Measurements from ENCODE around the gene SDR39U1. TPM values are rescaled to one million over a fixed set of nuclear protein-coding genes. Genes with fewer than 3 reads are reported as not detected.
"Not testable (repeated sequence)": the region's sequence is repeated elsewhere in the genome, so short reads cannot be mapped to it uniquely, and the experiment has no call there.

SDR39U1 gene, protein sequence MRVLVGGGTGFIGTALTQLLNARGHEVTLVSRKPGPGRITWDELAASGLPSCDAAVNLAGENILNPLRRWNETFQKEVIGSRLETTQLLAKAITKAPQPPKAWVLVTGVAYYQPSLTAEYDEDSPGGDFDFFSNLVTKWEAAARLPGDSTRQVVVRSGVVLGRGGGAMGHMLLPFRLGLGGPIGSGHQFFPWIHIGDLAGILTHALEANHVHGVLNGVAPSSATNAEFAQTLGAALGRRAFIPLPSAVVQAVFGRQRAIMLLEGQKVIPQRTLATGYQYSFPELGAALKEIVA
- polyA plus RNA-seq (ENCODE audit: insufficient read length in 4 of 4): 10 to 100 TPM; 37.9 to 82.1 (median 52.3) TPM

DNA sequence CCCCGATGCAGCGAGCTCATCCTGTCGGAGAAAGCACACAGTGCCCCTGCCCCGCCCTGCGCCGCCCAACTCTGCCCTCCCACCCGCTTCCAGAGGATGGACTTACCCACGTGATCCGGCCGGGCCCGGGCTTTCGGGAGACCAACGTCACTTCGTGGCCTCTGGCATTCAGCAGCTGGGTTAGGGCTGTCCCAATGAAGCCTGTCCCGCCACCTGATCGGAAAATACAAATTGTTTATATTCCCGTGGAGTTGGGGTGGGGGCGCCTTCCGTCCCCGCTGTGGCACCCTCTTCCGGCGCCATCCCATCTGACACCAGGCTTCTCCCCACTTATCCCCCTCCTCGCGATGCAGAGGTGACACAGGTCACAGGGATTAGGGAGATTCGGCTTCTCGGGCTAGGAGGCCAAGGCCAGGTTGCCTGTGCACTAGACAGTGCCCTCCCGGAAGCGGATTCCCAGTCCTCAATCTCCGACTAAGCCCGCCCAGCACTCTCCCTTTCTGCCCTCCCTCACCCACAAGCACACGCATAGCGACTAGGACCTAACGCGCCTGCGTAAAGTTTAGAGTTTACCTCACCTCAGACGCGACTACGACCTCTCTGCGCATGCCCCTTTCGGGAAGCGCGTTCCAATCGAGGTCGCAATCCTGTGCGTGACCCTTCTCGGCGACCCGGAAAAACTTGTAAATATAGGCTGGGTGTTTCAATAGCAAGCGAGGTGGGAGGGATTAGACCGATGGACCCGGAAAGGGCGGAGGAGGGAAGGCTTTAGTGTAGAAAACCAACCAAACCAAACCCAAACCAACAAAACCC is at the start of gene SDR39U1:
Gene SDR39U1, minus strand, starts transcription at position 537 of the 813 bp plus-strand sequence. Its CDS starts 7 bp downstream, at position 530.
- DNase-seq (ENCODE audit: low read depth in 4 of 4, low spot score in 3 of 4): peak; percentile 97 to 99 (median 98)

- not testable (repeated sequence) for DNase-seq (ENCODE audit: low read depth in 4 of 4, low spot score in 3 of 4)
These were observed 49.2 kb upstream of the SDR39U1 start for GRCh38 chr14:24491586-24492408.

DNA sequence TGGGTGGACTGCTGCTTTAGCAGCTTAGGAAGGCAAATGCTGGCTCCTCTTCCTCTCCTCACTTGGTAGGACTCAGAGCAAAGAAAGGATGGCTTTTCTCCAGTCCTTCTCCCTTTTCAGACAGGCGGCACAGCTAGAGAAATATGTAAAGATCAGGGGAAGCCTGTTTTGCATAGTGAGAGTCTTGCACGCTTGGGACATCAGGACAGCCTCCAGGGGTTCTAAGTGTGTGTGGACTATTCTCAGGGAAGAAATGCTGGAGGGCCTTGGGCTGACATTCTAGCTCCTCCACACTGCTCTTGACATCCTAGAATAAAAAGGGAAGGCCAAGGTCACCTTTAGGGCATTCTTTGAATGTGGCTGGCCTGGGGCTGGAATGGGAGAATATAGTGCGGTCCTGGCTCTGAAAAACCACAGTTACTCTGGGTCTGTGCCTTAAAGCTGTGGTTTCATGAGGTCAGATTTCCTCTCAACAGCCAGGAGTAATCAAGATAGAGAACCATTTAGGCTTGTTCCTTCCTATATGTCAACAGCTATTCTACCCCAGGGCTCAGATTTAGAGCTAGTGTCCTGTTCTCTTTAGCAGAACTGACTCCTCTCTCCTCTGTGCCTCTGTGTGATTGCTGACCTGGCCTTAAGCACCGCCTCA is 41.2 kb upstream of the SDR39U1 start:
- DNase-seq (ENCODE audit: low read depth in 4 of 4, low spot score in 3 of 4): no peak

DNA sequence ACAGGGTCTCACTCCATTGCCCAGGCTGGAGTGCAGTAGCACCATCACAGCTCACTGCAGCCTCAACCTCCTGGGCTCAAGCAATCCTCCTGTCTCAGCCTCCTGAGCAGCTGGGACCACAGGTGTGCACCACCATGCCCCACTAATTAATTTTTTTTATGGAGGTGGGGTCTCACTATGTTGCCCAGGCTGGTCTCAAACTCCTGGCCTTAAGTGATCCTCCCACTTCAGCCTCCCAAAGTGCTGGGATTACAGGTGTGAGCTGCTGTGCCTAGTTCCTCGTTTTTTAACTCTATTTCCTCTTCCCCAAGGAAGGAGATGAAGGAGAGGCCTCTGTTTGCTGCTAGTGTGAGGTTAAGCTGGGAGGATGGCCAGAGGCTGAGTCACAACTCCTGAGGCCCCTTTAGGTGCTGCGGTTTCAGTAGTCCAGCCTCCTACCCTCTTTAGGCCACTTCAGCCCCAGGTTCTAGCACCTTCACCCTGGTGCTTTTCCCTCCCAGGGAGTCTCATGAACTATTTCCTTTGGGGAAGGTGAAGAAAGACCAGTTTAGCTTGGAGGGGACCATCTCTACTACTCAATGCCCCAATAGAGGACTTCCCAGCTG is 40.2 kb upstream of the SDR39U1 start:
- DNase-seq (ENCODE audit: low read depth in 4 of 4, low spot score in 3 of 4): not testable (repeated sequence)

- no peak for DNase-seq (ENCODE audit: low read depth in 4 of 4, low spot score in 3 of 4)
These were observed 39.2 kb upstream of the SDR39U1 start for GRCh38 chr14:24481622-24482324.

DNA sequence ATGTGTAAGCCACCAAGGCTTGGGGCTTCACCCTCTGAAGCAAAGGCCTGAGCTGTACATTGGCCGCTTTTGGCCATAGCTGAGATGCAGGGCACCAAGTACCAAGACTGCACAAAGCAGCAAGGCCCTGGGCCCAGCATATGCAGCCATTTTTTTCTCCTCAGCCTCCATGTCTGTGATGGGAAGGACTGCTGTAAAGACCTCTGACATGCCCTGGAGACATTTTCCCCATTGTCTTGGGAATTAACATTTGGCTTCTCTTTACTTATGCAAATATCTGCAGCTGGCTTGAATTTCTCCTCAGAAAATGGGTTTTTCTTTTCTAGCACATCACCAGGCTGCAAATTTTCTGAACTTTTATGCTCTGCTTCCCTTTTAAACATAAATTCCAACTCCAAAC is 37.4 kb upstream of the SDR39U1 start:
- not testable (repeated sequence) for DNase-seq (ENCODE audit: low read depth in 4 of 4, low spot score in 3 of 4)

DNA sequence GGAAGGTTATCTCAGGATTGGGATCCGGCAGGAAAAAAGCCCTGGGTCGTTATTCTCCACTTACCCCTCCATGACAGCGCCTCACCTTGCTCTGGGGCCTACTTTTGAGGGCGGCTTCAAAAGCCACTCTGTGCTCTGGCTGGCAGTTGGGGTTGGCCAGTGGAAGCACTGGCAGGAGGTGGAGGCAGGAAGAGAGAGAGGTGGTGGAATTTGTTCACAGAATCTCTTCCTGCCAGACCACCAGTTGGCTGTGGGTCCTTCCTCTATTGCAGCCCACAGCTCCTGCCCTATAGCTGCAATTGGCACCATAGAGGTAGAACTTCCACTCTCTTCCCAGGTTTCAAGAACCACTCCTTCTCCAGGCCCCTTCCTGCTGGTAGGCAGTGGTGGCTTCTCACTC is 32.7 kb upstream of the SDR39U1 start:
- no peak for DNase-seq (ENCODE audit: low read depth in 4 of 4, low spot score in 3 of 4)

DNA sequence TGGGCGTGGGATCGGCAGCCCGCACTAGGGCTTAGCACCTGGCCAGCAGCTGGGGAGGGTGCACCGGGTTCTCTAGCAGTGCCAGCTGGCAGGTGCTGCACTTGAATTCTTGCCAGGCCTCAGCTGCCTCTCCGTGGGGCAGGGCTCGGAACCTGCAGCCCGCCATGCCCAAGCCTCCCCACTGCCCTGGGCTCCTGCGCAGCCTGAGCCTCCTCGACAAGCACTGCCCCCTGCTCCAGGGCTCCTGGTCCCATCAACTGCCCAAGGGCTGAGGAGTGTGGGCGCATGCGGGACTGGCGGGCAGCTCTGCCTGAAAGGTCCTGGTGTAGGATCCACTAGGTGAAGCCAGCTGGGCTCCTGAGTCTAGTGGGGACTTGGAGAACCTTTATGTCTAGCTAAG is 30.6 kb upstream of the SDR39U1 start:
- DNase-seq (ENCODE audit: low read depth in 4 of 4, low spot score in 3 of 4): no peak

DNA sequence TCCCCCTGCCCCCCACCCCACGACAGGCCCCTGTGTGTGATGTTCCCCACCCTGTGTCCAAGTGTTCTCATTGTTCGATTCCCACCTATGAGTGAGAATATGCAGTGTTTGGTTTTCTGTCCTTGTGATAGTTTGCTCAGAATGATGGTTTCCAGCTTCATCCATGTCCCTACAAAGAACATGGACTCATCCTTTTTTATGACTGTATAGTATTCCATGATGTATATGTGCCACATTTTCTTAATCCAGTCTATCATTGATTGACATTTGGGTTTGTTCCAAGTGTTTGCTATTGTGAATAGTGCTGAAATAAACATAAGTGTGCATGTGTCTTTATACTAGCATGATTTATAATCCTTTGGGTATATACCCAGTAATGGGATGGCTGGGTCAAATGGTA is 27.9 kb upstream of the SDR39U1 start:
- DNase-seq (ENCODE audit: low read depth in 4 of 4, low spot score in 3 of 4): not testable (repeated sequence)

DNA sequence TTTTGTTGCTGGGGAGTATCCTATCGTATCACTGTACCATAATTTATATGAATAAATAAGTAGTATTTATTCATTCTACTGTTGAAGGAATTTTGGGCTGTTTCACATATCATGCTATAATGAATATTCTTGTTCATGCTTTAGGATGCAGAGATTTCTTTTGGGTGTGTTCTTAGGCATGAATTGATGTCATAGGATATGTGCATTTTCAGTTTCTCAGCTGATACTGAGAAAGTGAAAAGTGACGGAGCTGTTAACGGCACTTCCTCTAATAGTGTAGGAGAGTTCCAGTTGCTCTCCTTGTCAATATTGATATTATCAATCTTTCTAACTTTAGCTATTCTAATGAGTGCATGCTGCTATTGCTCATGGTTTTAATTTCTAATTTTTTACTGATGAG is 23.2 kb upstream of the SDR39U1 start:
- no peak for DNase-seq (ENCODE audit: low read depth in 4 of 4, low spot score in 3 of 4)

DNA sequence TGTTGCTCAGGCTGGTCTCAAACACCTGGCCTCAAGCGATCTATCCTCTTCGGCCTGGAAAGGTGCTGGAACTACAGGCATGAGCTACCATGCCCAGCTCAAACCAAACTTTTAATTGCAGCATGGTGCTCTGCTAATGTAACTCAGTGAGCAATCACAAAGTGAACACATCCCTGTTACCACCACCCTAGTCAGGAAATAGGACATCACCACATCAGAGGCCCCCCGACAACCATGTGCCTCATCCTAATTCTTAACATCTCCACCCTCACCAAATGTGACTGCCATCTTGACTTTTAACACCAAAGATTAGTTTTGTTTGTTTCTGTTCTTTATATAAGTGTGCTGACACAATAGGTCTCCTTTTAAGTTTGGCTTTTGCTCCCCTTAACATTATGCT is 22.8 kb upstream of the SDR39U1 start:
- DNase-seq (ENCODE audit: low read depth in 4 of 4, low spot score in 3 of 4): no peak

DNA sequence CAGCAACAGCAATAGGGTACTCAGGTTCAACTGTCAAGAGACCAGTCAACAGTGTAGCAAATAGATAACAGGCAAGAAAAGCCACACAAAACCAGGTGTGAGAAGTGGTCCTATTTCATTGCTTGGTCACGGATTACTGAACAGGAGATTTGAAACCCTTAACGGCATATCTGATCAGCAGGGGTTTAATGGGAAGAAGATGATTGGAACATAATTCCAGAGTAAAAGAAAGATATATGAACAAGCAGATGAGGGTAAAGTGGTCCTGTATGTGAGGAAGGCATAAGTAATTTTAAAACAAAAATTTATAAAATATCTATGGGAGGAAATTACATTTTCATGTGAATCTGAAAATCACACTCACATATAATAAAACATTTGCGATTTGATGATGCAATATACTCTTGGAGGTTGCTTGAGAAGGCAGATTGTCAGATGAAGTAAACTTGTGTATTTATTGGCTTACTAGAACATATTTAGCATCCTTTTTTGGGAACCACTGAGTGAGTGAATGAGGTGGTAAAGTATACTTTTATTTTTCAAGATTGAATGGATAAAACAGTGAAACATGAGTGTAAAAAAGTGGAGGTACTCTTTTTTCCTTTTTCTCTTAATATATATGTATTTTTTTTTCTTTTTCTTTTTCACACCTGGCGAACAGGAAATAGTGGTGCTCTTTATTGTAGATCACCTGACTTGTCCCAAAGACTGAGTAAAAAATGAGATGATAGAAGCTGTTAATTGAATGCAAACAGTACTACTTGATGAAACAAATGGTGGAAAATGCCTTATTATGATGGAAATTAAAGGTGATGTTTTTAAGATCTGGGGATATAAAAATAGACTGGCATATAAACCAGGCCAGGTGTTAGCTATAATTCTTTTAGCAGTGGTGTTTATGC is 21.6 kb upstream of the SDR39U1 start:
- DNase-seq (ENCODE audit: low read depth in 4 of 4, low spot score in 3 of 4): no peak

- DNase-seq (ENCODE audit: low read depth in 4 of 4, low spot score in 3 of 4): no peak
These were observed 20.7 kb upstream of the SDR39U1 start for GRCh38 chr14:24463017-24463883.

DNA sequence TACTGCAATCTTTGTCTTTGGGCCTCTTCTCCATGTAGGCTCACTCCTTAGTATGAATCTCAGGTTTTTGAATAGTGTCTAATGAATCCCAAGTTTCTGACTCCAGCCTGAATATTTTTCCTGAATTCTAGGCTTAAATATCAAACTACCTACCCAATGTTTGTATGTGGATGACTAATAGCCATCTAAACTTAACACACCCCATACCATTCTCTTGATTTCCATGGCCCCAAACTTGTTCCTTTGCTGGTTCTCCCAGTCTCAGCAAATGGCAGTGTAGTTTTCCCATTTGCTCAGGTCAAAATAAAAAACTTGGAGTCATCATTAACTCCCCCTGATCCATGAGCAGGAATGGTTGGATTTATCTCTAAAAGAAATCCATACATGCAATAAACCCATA is 18.8 kb upstream of the SDR39U1 start:
- no peak for DNase-seq (ENCODE audit: low read depth in 4 of 4, low spot score in 3 of 4)

DNA sequence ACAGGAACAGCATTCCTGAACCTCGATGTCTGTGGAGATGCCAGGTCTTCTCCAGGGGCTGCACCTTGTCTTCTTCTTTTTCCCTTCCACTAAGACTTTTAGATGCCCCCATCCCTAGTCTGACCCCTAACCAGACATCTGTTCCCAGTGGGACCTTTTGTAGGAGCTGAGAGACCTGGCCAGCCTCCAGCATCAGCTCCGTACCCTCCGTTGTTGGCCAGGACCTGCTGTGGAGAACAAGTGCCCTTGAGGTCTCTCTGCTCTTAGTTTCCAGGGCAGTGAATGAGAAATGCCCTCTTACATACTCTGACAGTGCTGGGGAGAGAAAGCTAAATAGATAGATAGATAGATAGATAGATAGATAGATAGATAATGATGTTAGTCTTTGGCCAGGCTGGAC is 16.8 kb upstream of the SDR39U1 start:
- DNase-seq (ENCODE audit: low read depth in 4 of 4, low spot score in 3 of 4): no peak

GRCh38 chr14:24458736-24459135 is 16.2 kb upstream of the SDR39U1 start:
- DNase-seq (ENCODE audit: low read depth in 4 of 4, low spot score in 3 of 4): no peak

DNA sequence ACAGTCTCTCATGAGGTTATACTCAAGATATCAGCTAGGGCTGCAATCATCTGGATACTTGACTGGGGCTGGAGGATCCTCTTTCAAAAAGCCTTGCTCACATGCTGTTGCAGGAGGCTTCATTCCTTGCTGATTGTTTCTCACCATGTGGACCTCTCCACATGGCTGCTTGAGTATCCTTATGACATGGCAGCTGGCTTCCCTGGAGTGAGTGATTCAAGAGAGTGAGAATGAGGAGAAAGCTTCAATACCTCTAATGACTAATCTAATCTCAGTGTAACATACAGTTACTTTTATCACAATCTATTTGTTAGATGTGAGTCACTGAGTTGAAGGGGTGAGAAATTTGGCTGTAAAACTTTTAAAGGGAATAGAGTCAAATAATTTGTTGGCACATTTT is 14.4 kb upstream of the SDR39U1 start:
- no peak for DNase-seq (ENCODE audit: low read depth in 4 of 4, low spot score in 3 of 4)

GRCh38 chr14:24450828-24451227 is 8.3 kb upstream of the SDR39U1 start:
- DNase-seq (ENCODE audit: low read depth in 4 of 4, low spot score in 3 of 4): not testable (repeated sequence)
